Right cardiac atrium (tissue), 5 donors: ENCODE data around the gene SLC12A3. TPM values are rescaled to one million over a fixed set of nuclear protein-coding genes. Genes with fewer than 3 reads are reported as not detected.
A peak's percentile ranks its signal among the peaks of the same experiment; 100 is the strongest.

Experiments used
- ATAC-seq, 2 donors: fragments of 200-7000 bp; cut with Tn5 transposase; one replicate each; pipeline versions ENCODE4 v1.8.0 to v1.9.1; 2020; ENCODE audit warnings: moderate library complexity in 2 of 2, mild to moderate bottlenecking in 1 of 2
- DNase-seq, 3 donors: peaks; one replicate each; pipeline ENCODE4 v3.0.0-alpha.2; 2020
- H3K27ac ChIP-seq: one replicate; pipeline ENCODE4 v1.5.1; 2013; ENCODE audit warnings: mild to moderate bottlenecking, low read length, control low read depth, moderate library complexity
- H3K27me3 ChIP-seq: one replicate; pipeline ENCODE4 v1.6.1; 2013; ENCODE audit not compliant: control insufficient read depth, insufficient read depth
- H3K4me1 ChIP-seq: one replicate; pipeline ENCODE4 v1.6.1; 2013; ENCODE audit warnings: low read length; ENCODE audit not compliant: control insufficient read depth, insufficient read depth
- H3K4me3 ChIP-seq: one replicate; pipeline ENCODE4 v1.5.1; 2013; ENCODE audit warnings: low read length, control low read depth
- H3K9me3 ChIP-seq: one replicate; pipeline ENCODE4 v1.6.1; 2013; ENCODE audit warnings: low read length; ENCODE audit not compliant: control insufficient read depth
- WGBS: extraction: QIAGEN DNeasy Blood & Tissue Kit; methylation state at CpG from one replicate; pipeline ENCODE4 v1.1.7; 2013; 5-methylcytosine and 5-hydroxymethylcytosine counted together
- intact Hi-C, 4 donors: fragments of 100-400 bp; cut with DNase I; formaldehyde crosslinking; loops; one replicate each; pipeline versions ENCODE4 v1.11.0 to v1.14.0; 2022 to 2023
- polyA plus RNA-seq: library from polyadenylated mRNA; stranded (reverse); fragments of 200-250 nt; gene quantifications from one replicate; pipeline ENCODE4 v1.2.3, GENCODE V29; 2013
- total RNA-seq, 4 donors: library from RNA; stranded (reverse); fragmentation: NEBNext Ultra II Directional; extraction: Animal tissue kit (Norgen Biotek cat#: 25700); gene quantifications; one replicate each; pipeline ENCODE4 v1.2.1, GENCODE V29; 2021
- donor health status: healthy with polysubstance abuse.
- donor health status: DM: no; HTN: yes; CAD: no.
- donor health status: DM: no; HTN: no; CAD: no.
- donor health status: DM: no; HTN: yes; CAD: no; lungs with severe emphysema.
- donor health status: DM: yes; HTN: yes; CAD: no.

Gene SLC12A3
- total and polyA plus RNA-seq, 5 donors: not detected

DNA sequence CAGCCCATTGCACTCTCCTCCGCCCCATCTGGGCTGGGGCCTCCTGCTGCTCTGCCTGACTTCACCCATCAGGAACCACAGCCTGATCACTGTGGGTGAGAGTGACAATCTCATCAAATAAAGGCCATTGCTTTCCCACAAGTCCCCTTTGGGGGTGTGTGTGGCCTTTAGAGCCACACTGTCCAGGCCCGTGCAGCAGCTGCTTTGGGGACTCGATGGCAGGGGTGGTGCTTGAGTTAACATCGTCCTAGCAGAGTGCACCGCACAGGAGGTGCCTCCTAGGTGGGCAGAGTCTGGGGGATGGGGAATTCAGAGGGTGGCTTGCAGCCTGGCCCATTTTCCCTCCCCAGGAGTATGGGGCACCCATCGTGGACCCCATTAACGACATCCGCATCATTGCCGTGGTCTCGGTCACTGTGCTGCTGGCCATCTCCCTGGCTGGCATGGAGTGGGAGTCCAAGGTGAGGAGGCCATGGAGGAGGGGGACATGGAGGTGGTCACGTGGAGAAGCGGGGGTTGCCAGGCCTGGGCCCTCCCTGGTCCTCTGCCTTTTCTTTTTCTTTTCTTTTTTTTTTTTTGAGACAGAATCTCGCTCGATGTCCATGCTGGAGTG, 5.4 kb downstream of the SLC12A3 start:
- ATAC-seq: no peak

DNA sequence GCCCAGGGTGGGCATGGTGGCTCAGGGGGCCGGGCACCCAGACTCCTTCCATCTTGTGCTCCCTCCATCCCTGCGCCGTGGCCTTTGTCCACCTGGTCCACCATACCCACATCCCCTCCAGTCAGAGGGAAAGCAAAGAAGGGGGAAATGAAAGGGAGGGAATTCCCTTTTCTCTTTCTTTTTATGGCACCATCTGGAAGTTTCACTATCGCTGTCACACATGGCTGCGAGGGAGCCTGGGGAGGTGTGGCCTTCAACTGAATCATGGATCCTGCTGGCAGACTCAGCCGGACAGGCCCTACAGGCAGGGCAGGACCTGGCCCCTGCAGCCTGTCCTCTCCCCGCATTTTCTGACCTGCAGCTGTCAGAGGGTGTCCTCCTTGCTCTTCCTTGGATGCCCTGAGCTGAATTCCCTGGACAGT, 6.2 kb downstream of the SLC12A3 start:
- Histone ChIP-seq H3K4me1 (no peaks in the 10 kb centered on the region), H3K9me3 (no peaks in the 10 kb centered on the region), H3K27me3 (no peaks in the 10 kb centered on the region), H3K4me3 (no peak overlapping the region), H3K27ac (no peak overlapping the region)
- 65% methylated on average over 7 of the region's 7 CpGs for WGBS
- intact Hi-C loops: no loop called here
- no peak for ATAC-seq
- no peak for DNase-seq

More for the DNA sequence above, 5.4 kb downstream of the SLC12A3 start:
- intact Hi-C loops: no loop called here
- no peak overlapping the region for H3K4me3 ChIP-seq
- H3K27ac ChIP-seq: no peak overlapping the region
- WGBS: 95% methylated on average over 14 of the region's 14 CpGs
- H3K9me3 ChIP-seq: no peaks in the 10 kb centered on the region
- H3K4me1 ChIP-seq: no peaks in the 10 kb centered on the region
- peak in 1 of 3 donors; percentile 28 for DNase-seq
- no peaks in the 10 kb centered on the region for H3K27me3 ChIP-seq

DNA sequence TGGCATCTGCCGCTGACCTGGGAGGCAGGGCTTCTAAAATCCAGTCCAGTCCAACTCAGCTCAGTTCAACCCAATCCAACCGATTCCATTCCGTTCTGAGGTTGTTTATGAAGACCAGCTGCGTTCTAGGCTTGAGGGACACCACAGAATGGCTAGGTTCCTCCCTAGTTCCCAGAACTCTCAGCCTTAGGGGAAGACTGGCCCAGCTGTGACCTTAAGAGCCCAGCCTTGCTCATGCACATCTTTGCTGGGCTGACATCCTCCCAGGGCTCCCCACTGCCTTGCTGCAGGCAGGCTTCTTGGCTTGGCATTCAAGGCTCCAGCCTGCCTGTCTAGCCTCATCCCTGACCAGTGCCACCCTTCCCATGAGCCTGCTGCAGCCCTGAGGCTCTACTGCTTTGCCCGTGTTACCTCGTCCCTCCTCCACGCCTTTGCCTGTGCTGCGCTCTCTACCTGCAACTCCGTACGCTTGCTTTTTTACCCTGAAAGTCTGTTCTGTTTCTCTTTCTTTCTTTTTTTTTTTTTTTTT, 7.9 kb downstream of the SLC12A3 start:
- Histone ChIP-seq H3K27ac (no peak overlapping the region), H3K9me3 (no peaks in the 10 kb centered on the region), H3K27me3 (no peaks in the 10 kb centered on the region), H3K4me3 (no peak overlapping the region), H3K4me1 (no peaks in the 10 kb centered on the region)
- WGBS: 88% methylated on average over 10 of the region's 10 CpGs
- ATAC-seq (no peak), DNase-seq (no peak)
- intact Hi-C loops: no loop called here

DNA sequence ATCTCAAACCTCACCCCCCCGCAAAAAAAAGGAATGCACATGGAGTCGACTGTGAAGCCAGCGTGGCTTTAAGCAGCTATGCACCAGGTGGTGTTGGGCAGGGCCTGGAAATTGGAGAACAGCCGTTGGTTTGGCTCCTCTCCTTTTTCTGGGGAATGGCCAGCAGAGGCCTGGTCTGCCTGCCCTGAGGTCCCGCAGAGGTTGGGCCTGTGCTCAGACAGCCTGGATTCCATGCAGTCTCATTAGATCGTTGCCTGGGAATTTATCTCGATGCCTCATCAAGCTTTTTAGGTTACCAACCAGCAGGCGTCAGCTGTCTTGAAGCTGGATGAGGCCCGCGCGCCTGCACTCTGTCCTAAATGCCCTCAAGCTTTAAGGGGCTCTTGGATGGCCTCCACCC, 9.8 kb downstream of the SLC12A3 start:
- WGBS: 59% methylated on average over 11 of the region's 11 CpGs
- no peak overlapping the region for H3K27ac ChIP-seq
- DNase-seq (no peak), ATAC-seq (no peak)
- intact Hi-C loops: no loop called here
- no peak overlapping the region for H3K4me3 ChIP-seq
- no peaks in the 10 kb centered on the region for H3K4me1 ChIP-seq
- H3K9me3 ChIP-seq: no peaks in the 10 kb centered on the region
- H3K27me3 ChIP-seq: no peaks in the 10 kb centered on the region

DNA sequence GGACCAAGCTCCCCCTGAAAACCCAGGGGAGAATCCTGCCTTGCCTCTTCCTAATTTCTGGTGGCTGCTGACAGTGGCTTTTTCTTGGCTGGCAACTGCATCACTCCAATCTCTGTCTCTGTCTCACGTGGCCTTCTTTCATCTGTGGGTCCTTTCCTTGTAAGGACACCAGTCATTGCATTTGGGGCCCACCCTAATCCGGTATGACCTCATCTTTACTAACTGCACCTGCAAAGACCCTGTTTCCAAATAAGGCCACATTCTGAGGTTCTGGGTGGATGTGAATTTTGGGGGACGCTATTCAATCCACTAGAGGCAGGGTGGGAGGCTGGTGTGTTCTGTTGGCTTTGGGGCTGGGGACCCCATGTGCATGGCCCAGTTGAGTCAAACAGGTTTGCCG, 11.0 kb downstream of the SLC12A3 start:
- Histone ChIP-seq H3K4me1 (no peaks in the 10 kb centered on the region), H3K27ac (no peak overlapping the region), H3K9me3 (no peaks in the 10 kb centered on the region), H3K4me3 (no peak overlapping the region), H3K27me3 (no peaks in the 10 kb centered on the region)
- 84% methylated on average over 4 of the region's 4 CpGs for WGBS
- intact Hi-C loops: no loop called here
- ATAC-seq: no peak
- DNase-seq: no peak

DNA sequence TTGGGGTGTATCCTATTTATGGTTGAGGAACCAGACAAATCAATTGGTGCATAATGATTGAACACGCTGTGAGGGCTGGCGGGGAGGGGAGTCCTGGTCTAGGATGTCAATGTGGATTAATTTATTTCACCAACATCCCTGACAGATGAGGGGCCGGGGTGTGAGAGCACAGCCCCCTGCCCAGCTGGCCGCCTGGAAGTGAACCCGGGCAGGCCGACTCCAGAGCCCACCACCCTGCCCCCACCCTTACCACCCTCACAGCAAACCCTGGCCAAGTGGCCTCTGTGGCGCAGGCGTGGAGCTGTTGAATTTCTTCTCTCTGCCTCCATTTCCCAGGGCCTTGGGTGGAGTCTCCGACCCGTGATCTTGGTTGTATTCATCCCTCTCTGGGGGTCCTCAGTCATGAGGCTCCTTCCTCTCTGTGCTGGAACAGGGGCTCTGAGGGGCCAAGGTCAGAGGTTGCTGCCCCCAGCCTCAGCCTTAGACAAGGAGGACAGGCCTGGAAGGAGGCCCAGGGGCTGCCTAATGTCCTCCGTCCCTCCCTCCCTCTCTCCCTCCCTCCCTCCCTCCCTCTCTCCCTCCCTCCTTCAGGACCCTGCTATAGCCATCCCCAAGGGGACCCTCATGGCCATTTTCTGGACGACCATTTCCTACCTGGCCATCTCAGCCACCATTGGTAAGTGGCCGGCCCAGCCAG, 12.6 kb downstream of the SLC12A3 start:
- WGBS: 88% methylated on average over 13 of the region's 13 CpGs
- Histone ChIP-seq H3K27ac (no peak overlapping the region), H3K4me3 (no peak overlapping the region), H3K27me3 (no peaks in the 10 kb centered on the region), H3K9me3 (no peaks in the 10 kb centered on the region), H3K4me1 (no peaks in the 10 kb centered on the region)
- peak in 1 of 3 donors; percentile 30 for DNase-seq
- intact Hi-C loops: no loop called here
- no peak for ATAC-seq

DNA sequence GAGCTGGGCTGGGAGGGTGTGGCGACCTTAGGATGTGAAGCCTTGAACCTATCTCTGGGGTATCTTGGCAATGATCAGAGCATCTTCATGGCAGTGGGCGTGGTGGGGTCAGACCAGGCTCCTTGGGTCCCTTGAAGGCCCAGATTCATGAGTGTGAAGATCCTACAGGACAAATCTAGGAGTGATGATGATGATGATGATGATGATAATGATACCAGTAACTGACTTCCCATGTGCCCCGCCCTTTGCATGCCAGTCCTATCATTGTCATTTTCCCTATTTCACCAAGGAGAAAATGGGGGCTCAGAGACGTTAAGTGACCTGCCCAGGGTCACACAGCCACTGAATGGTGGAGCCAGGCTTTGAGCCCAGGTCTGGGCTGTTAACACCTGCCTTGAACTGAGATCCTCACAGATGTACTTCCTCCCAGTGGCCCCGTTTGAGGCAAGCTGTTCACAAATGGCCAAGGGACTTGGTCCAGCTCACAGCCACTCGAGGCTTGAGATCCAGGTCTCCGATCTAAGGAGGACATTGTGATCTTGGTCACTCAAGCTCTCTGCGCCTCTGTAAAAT, 13.4 kb downstream of the SLC12A3 start:
- DNase-seq (peak in 1 of 3 donors; percentile 33), ATAC-seq (no peak)
- 88% methylated on average over 8 of the region's 8 CpGs for WGBS
- no peaks in the 10 kb centered on the region for H3K4me1 ChIP-seq
- intact Hi-C loops: no loop called here
- no peak overlapping the region for H3K4me3 ChIP-seq
- H3K27ac ChIP-seq: no peak overlapping the region
- no peaks in the 10 kb centered on the region for H3K27me3 ChIP-seq
- no peaks in the 10 kb centered on the region for H3K9me3 ChIP-seq

DNA sequence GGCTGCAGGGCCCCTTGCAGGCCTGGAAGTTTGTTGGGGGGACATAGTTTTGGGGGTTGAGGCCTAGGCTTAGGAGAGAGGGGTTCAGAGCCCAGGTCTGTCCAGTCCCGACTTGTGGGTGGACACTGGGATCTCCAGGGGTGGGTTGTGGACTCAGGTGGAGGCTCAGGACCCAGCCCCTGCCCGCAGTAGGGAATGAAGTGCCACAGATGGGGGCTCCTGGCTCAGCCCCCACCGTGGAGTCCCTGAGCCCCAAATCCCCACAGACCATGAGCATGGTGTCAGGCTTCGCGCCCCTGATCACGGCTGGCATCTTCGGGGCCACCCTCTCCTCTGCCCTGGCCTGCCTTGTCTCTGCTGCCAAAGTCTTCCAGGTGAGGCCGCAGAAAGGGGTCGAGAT, 14.3 kb downstream of the SLC12A3 start:
- Histone ChIP-seq H3K4me1 (no peaks in the 10 kb centered on the region), H3K27me3 (no peaks in the 10 kb centered on the region), H3K9me3 (no peaks in the 10 kb centered on the region), H3K27ac (no peak overlapping the region), H3K4me3 (no peak overlapping the region)
- 85% methylated on average over 9 of the region's 9 CpGs for WGBS
- ATAC-seq (no peak), DNase-seq (peak in 1 of 3 donors; percentile 28)
- intact Hi-C loops: no loop called here

DNA sequence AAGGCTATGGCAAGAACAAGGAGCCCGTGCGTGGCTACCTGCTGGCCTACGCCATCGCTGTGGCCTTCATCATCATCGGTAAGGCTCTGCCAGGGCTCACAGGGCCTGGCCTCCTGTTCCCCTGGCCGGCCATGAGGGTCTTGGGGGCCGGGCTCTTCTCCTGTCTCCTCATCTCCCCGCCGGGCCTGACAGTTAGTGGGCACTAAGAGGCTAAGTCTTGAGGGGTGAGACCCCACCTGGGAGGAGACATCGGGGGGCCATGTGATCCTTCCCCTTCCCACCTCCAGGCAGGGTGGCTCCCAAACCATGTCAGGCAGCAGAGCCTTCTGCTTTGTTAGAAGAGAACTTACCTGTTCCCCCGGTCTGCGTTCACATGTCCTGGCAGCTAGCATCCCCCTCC, 15.2 kb downstream of the SLC12A3 start:
- no peaks in the 10 kb centered on the region for H3K9me3 ChIP-seq
- no peak overlapping the region for H3K27ac ChIP-seq
- intact Hi-C loops: no loop called here
- DNase-seq (no peak), ATAC-seq (no peak)
- no peaks in the 10 kb centered on the region for H3K4me1 ChIP-seq
- WGBS: 87% methylated on average over 12 of the region's 12 CpGs
- H3K27me3 ChIP-seq: no peaks in the 10 kb centered on the region
- H3K4me3 ChIP-seq: no peak overlapping the region

DNA sequence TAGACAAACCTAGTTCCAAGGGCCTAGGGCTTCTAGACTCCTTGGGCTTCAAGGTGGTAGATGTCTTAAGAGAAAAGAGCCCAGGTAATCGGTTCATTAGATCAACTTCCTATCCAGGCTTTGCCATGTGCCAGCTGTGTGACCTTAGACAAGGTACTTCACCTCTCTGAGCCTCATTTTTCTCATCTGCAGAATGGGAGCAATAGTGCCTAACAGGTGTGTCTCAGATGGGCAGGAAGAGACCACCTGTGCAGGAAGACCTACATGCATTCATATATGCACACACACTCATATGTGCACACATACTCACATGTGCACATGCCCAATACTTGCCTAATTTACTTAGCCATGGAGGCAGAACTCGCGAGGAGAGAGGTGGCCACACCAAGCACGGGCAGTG, 15.7 kb downstream of the SLC12A3 start:
- intact Hi-C loops: no loop called here
- DNase-seq (peak in 1 of 3 donors; percentile 8), ATAC-seq (no peak)
- Histone ChIP-seq H3K4me3 (no peak overlapping the region), H3K9me3 (no peaks in the 10 kb centered on the region), H3K4me1 (no peaks in the 10 kb centered on the region), H3K27me3 (no peaks in the 10 kb centered on the region), H3K27ac (no peak overlapping the region)
- whole genome bisulfite sequencing: 87% methylated on average over 4 of the region's 4 CpGs

DNA sequence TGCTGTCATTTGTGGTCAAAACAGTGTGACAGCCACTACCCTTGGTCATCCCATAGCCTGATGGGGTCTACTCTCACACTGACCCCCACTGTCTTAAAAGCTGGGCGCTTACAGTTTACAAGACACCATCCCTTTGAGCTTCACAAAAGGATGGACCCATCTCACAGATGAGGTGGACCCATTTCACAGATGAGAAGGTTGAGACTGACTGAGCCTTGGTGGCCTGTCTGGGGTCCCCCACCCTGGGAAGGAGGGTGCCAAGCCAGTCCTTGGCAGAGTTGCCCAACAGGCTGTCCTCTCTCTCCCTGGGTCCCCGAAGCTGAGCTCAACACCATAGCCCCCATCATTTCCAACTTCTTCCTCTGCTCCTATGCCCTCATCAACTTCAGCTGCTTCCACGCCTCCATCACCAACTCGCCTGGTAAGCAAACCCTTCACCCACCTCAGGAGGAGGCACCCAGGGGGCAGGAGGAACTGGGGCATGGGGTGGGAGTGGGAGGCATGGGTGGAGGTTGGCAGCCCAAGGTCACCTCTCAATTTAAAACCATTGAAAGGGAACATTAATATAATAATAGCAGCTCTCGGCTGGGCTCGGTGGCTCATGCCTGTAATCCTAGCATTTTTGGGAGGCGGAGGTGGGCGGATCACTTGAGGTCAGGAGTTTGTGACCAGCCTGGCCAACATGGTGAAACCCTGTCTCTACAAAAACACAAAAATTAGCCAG, 17.2 kb downstream of the SLC12A3 start:
- intact Hi-C loops: no loop called here
- H3K9me3 ChIP-seq: no peaks in the 10 kb centered on the region
- H3K27ac ChIP-seq: no peak overlapping the region
- no peaks in the 10 kb centered on the region for H3K27me3 ChIP-seq
- H3K4me3 ChIP-seq: no peak overlapping the region
- ATAC-seq (no peak), DNase-seq (peak in 1 of 3 donors; percentile 3)
- WGBS: 80% methylated on average over 8 of the region's 8 CpGs
- H3K4me1 ChIP-seq: no peaks in the 10 kb centered on the region
